ENCODE data around the gene NHEJ1. TPM values are rescaled to one million over a fixed set of nuclear protein-coding genes. Genes with fewer than 3 reads are reported as not detected.

NHEJ1 gene
- total RNA-seq, 1 donor = 21.7 TPM

DNA sequence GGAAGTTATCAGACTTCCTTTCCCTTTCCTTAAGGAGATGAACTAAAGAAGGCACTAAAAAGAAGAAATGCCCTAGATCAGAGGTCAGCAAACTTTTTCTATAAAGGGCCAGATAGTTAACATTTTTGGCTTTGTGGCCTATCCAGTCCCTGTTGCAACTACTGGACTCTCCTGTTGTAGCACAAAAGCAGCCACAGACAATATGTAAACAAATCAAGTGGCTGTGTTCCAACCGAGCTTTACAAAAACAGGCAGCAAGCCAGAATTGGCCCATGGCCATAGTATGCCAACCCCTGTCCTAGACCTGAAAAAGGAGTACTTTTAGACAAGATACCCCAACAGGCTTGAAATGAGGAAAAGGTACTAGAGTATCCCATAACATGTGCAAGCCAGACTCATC is 10.9 kb downstream of the NHEJ1 start:
- Histone ChIP-seq H3K36me3 (ENCODE audit: insufficient read depth, low read length) (no peaks in the 10 kb centered on the region), H3K9me3 (ENCODE audit: low read depth, low read length) (no peaks in the 10 kb centered on the region), H3K27me3 (ENCODE audit: insufficient read depth, low read length) (no peaks in the 10 kb centered on the region), H3K27ac (ENCODE audit: low read depth, low read length) (no peak overlapping the region), H4K20me1 (ENCODE audit: insufficient read depth, low read length) (no peaks in the 10 kb centered on the region), H3K4me1 (ENCODE audit: insufficient read depth, low read length) (no peaks in the 10 kb centered on the region), H3K4me3 (ENCODE audit: insufficient read depth, low read length) (no peak overlapping the region), H3K4me2 (ENCODE audit: insufficient read depth, low read length) (no peak overlapping the region), H3K79me2 (ENCODE audit: insufficient read depth, low read length) (no peaks in the 10 kb centered on the region), H2AFZ (ENCODE audit: low read length) (no peak overlapping the region)
- DNase-seq (ENCODE audit: insufficient read length, low spot score, missing footprints) = no peak
- TF ChIP-seq, protein P1, sequence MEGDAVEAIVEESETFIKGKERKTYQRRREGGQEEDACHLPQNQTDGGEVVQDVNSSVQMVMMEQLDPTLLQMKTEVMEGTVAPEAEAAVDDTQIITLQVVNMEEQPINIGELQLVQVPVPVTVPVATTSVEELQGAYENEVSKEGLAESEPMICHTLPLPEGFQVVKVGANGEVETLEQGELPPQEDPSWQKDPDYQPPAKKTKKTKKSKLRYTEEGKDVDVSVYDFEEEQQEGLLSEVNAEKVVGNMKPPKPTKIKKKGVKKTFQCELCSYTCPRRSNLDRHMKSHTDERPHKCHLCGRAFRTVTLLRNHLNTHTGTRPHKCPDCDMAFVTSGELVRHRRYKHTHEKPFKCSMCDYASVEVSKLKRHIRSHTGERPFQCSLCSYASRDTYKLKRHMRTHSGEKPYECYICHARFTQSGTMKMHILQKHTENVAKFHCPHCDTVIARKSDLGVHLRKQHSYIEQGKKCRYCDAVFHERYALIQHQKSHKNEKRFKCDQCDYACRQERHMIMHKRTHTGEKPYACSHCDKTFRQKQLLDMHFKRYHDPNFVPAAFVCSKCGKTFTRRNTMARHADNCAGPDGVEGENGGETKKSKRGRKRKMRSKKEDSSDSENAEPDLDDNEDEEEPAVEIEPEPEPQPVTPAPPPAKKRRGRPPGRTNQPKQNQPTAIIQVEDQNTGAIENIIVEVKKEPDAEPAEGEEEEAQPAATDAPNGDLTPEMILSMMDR (IDR thresholded peaks at IDR 0.05; ENCODE audit: extremely low read depth, low read depth, low read length) = no peak

DNA sequence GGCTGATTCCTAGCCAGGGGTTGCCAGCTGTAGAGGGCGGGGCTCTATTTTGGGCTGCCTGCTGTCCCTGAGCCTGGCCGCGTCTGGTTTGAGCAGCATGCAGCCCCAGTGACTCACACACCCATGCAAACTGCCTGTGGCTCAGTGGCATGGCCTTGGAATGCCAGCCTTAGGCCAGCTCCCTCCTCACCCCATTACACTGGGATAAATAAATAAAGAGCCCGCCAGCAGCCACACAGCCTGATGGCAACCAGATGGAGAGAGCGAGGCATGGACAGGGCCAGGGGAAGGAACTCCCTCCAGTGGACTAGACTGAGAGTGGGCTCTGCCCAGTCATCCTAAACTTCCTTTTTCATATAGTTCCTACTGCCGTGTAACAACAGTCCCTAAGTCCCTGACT is 18.3 kb downstream of the NHEJ1 start:
- TF ChIP-seq, protein P1 (IDR thresholded peaks at IDR 0.05; ENCODE audit: extremely low read depth, low read depth, low read length) = peak; percentile 48
- H3K79me2 ChIP-seq (ENCODE audit: insufficient read depth, low read length) = no peaks in the 10 kb centered on the region
- DNase-seq (ENCODE audit: insufficient read length, low spot score, missing footprints) = peak; percentile 92
- H3K36me3 ChIP-seq (ENCODE audit: insufficient read depth, low read length) = peaks cover 3% of the 10 kb centered on the region
- H3K9me3 ChIP-seq (ENCODE audit: low read depth, low read length) = no peaks in the 10 kb centered on the region
- H4K20me1 ChIP-seq (ENCODE audit: insufficient read depth, low read length) = peaks cover 7% of the 10 kb centered on the region
- H3K27me3 ChIP-seq (ENCODE audit: insufficient read depth, low read length) = no peaks in the 10 kb centered on the region
- peak overlapping the region; percentile 52 for H3K4me2 ChIP-seq (ENCODE audit: insufficient read depth, low read length)
- H2AFZ ChIP-seq (ENCODE audit: low read length) = no peak overlapping the region
- H3K27ac ChIP-seq (ENCODE audit: low read depth, low read length) = peak overlapping the region; percentile 12
- peaks cover 13% of the 10 kb centered on the region for H3K4me1 ChIP-seq (ENCODE audit: insufficient read depth, low read length)
- H3K4me3 ChIP-seq (ENCODE audit: insufficient read depth, low read length) = no peak overlapping the region

DNA sequence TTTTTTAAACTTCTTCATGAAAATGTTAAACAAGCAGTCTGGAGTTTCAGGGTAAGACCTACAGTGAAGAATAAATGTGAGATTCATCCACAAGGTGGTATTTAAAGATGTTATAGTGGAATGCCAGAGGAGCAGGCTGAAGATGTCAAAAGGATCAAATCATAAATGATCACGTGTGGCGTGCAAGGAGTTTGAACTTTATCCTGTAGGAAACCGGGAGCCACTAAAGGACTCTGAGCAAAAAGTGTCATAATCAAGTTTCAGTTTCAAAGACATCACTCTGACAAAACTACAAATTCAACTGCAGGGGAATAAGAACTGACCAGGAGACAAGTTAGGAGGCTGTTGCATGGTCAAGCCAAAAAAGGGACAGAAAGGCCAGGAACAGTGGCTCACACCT is 19.9 kb downstream of the NHEJ1 start:
- peaks cover 3% of the 10 kb centered on the region for H3K36me3 ChIP-seq (ENCODE audit: insufficient read depth, low read length)
- TF ChIP-seq, protein P1 (IDR thresholded peaks at IDR 0.05; ENCODE audit: extremely low read depth, low read depth, low read length) = no peak
- H3K4me1 ChIP-seq (ENCODE audit: insufficient read depth, low read length) = peaks cover 13% of the 10 kb centered on the region
- H3K4me2 ChIP-seq (ENCODE audit: insufficient read depth, low read length) = no peak overlapping the region
- H3K9me3 ChIP-seq (ENCODE audit: low read depth, low read length) = no peaks in the 10 kb centered on the region
- no peak overlapping the region for H3K4me3 ChIP-seq (ENCODE audit: insufficient read depth, low read length)
- H3K27ac ChIP-seq (ENCODE audit: low read depth, low read length) = no peak overlapping the region
- H4K20me1 ChIP-seq (ENCODE audit: insufficient read depth, low read length) = peaks cover 7% of the 10 kb centered on the region
- H3K27me3 ChIP-seq (ENCODE audit: insufficient read depth, low read length) = no peaks in the 10 kb centered on the region
- DNase-seq (ENCODE audit: insufficient read length, low spot score, missing footprints) = no peak
- no peak overlapping the region for H2AFZ ChIP-seq (ENCODE audit: low read length)
- no peaks in the 10 kb centered on the region for H3K79me2 ChIP-seq (ENCODE audit: insufficient read depth, low read length)

DNA sequence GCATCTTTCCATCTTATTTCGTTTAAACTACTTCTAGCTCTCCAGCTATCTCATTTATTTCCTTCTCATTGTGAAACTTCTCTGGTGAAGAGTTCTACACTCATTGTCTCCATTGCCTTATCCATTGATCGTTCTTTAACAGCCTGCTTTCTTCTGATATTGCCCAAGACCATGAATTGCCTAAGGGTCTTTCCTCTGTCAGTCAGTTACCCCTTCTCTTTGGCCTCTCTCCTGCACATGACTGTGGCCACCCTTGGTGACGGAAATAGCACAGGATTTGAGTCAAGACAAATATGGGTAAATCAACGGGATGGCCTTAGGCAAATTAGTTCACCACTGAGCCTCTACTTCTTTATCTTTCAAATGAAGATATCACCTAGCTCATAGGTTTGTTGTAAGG is 26.6 kb downstream of the NHEJ1 start:
- no peaks in the 10 kb centered on the region for H3K4me1 ChIP-seq (ENCODE audit: insufficient read depth, low read length)
- TF ChIP-seq, protein P1 (IDR thresholded peaks at IDR 0.05; ENCODE audit: extremely low read depth, low read depth, low read length) = no peak
- no peak overlapping the region for H3K4me2 ChIP-seq (ENCODE audit: insufficient read depth, low read length)
- H3K27me3 ChIP-seq (ENCODE audit: insufficient read depth, low read length) = no peaks in the 10 kb centered on the region
- no peaks in the 10 kb centered on the region for H3K9me3 ChIP-seq (ENCODE audit: low read depth, low read length)
- no peak overlapping the region for H3K4me3 ChIP-seq (ENCODE audit: insufficient read depth, low read length)
- no peaks in the 10 kb centered on the region for H3K36me3 ChIP-seq (ENCODE audit: insufficient read depth, low read length)
- no peak overlapping the region for H2AFZ ChIP-seq (ENCODE audit: low read length)
- no peak for DNase-seq (ENCODE audit: insufficient read length, low spot score, missing footprints)
- H4K20me1 ChIP-seq (ENCODE audit: insufficient read depth, low read length) = peaks cover 4% of the 10 kb centered on the region
- H3K27ac ChIP-seq (ENCODE audit: low read depth, low read length) = no peak overlapping the region
- H3K79me2 ChIP-seq (ENCODE audit: insufficient read depth, low read length) = no peaks in the 10 kb centered on the region

Data from osteoblast (primary cell).